Measurements from ENCODE around the gene SLC10A6. TPM values are rescaled to one million over a fixed set of nuclear protein-coding genes. Genes with fewer than 3 reads are reported as not detected.

SLC10A6 gene
- total RNA-seq, 1 donor from 2014 or later = not detected

GRCh38 chr4:86834901-86835300 lies 14.3 kb downstream of the SLC10A6 start:
- H3K4me3 Mint-ChIP-seq = no peak overlapping the region

GRCh38 chr4:86833615-86834014 lies 15.6 kb downstream of the SLC10A6 start:
- no peak for TF ChIP-seq CTCF (conservative IDR thresholded peaks at IDR 0.05)
- Mint-ChIP-seq H3K4me3 (no peak overlapping the region), H3K36me3 (no peaks in the 10 kb centered on the region), H3K4me1 (ENCODE audit: unreplicated experiment) (peaks cover 10% of the 10 kb centered on the region), H3K27ac (no peak overlapping the region), H3K9me3 (peaks cover 16% of the 10 kb centered on the region), H3K27me3 (no peaks in the 10 kb centered on the region)
- DNase-seq (ENCODE audit: extremely low spot score, unreplicated experiment) = no peak

More at GRCh38 chr4:86834901-86835300, 14.3 kb downstream of the SLC10A6 start:
- Mint-ChIP-seq H3K27ac (no peak overlapping the region), H3K27me3 (no peaks in the 10 kb centered on the region), H3K9me3 (peaks cover 13% of the 10 kb centered on the region), H3K4me1 (ENCODE audit: unreplicated experiment) (peaks cover 10% of the 10 kb centered on the region), H3K36me3 (no peaks in the 10 kb centered on the region)
- no peak for TF ChIP-seq CTCF (conservative IDR thresholded peaks at IDR 0.05)
- DNase-seq (ENCODE audit: extremely low spot score, unreplicated experiment) = no peak

GRCh38 chr4:86831262-86832130 lies 17.7 kb downstream of the SLC10A6 start:
- Mint-ChIP-seq H3K9me3 (peaks cover 18% of the 10 kb centered on the region), H3K4me3 (peak overlapping the region; percentile 46), H3K27ac (peak overlapping the region; percentile 83)

GRCh38 chr4:86825511-86825910 lies 23.7 kb downstream of the SLC10A6 start:
- Mint-ChIP-seq H3K27me3 (no peaks in the 10 kb centered on the region), H3K9me3 (peaks cover 5% of the 10 kb centered on the region), H3K27ac (peak overlapping the region; percentile 52), H3K36me3 (no peaks in the 10 kb centered on the region), H3K4me3 (no peak overlapping the region), H3K4me1 (ENCODE audit: unreplicated experiment) (no peaks in the 10 kb centered on the region)
- TF ChIP-seq CTCF (conservative IDR thresholded peaks at IDR 0.05) = no peak
- DNase-seq (ENCODE audit: extremely low spot score, unreplicated experiment) = no peak

More at GRCh38 chr4:86831262-86832130, 17.7 kb downstream of the SLC10A6 start:
- no peak for DNase-seq (ENCODE audit: extremely low spot score, unreplicated experiment)
- no peaks in the 10 kb centered on the region for H3K36me3 Mint-ChIP-seq
- no peak for TF ChIP-seq CTCF (conservative IDR thresholded peaks at IDR 0.05)
- peaks cover 10% of the 10 kb centered on the region for H3K4me1 Mint-ChIP-seq (ENCODE audit: unreplicated experiment)
- H3K27me3 Mint-ChIP-seq = no peaks in the 10 kb centered on the region

- peaks cover 6% of the 10 kb centered on the region for H3K4me1 Mint-ChIP-seq (ENCODE audit: unreplicated experiment)
- no peaks in the 10 kb centered on the region for H3K9me3 Mint-ChIP-seq
- no peaks in the 10 kb centered on the region for H3K27me3 Mint-ChIP-seq
- DNase-seq (ENCODE audit: extremely low spot score, unreplicated experiment) = no peak
- no peak for TF ChIP-seq CTCF (conservative IDR thresholded peaks at IDR 0.05)
- H3K4me3 Mint-ChIP-seq = no peak overlapping the region
- H3K27ac Mint-ChIP-seq = peak overlapping the region; percentile 88
- peaks cover 5% of the 10 kb centered on the region for H3K36me3 Mint-ChIP-seq
Measured at GRCh38 chr4:86822136-86822535, 27.0 kb downstream of the SLC10A6 start.
